GM18526 (cell line): ENCODE measurements around the gene WFDC10B.

Experiments used
- POLR2A ChIP-seq: IDR thresholded peaks from 3 replicates; pipeline ENCODE4 v1.6.1; 2011; ENCODE audit not compliant: insufficient read length; ENCODE audit errors: extremely low read depth

The WFDC10B gene

DNA sequence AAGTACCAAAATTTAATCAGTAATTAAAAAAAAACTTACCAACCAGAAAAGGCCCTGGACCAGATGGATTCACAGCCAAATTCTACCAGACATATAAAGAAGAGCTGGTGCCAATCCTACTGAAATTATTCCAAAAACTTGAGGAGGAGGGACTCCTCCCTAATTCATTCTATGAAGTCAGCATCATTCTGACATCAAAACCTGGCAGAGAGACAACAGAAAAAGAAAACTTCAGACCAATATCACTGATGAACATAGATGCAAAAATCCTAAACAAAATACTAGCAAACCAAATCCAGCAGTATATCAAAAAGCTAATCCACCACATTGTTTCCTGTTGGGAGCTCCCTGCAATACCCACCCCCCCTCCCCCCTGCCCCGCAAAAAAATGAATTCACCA is 34.7 kb downstream of the WFDC10B start, which contains the start of gene WFDC11:
WFDC11 (minus strand) TSS at position 101 of the 400 bp plus-strand sequence. CDS start 19,639 bp downstream, outside the sequence.
- TF ChIP-seq POLR2A: no peak

DNA sequence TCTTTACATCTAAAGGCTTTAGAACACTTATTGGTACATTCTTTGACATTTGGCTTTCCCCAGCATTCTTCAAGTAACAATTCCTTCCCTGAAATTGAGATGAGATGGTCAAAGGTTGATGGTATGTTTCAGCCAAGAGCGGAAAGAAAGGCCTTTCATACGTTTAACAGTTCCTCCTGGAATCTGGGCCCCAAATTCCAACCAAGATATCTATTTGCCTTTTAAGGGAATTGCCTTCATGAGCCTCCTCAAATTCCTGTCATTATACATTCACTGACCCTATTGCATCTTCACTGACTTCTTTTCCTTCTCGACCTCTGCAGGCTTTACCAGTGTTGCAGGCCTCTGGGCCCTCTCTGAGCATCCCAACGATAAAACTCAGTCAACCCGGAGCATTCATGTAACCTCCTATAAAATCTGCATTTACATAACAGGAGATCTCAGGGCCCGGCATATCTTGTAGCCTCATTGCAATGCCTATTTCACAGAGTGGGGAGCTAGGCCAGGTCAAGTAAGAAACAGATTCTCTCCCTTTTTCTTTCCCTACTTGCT is 55.4 kb downstream of the WFDC10B start:
- TF ChIP-seq POLR2A: no peak

DNA sequence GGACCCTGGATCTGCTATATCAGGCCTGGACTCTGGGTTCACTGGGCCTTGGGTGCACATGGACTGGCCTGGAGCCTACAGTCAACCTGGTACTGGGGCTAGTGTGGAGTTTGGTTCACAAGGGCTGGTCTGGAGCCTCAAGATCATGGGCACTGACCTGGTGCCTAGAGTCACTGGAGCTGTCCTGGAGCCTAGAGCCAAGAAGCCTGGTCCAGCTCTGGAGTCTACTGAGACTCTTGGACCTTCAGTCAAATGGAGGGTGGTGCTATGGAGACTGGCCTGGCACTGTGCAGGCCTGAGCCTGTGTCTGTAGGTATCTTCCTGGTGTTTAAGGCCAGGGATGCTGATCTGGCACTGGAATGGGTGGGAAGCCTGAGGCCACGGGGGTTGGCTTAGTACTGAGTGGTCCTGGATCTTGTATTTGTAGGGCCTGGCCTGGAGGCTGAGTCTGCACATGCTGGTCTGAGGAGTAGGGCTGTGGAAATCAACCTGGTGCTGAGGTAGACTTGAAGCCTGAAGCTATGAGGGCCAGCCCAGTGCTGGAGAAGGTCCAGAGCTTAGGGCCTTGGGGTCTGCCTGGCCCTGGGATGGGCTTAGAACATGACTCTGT is 57.3 kb downstream of the WFDC10B start:
- no peak for TF ChIP-seq POLR2A

DNA sequence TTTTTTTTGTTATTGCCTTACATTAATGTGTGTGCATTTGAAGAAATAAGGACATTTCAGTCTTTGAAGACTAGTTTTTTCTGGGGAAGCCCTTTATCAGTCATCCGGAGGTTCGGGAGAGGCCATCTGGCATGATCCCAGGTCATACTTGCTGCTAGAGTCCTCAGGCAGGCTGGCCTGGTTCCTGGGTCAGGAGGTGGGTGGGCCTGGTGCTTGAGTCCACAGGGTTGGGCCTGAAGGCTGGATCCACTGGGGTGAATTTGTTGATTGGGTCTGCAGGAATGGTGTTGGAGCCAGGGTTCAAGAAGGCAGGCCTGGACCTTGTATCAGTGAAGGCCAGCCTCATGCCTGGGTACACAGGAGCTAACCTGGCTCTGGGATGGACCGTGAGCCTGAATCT is 57.9 kb downstream of the WFDC10B start:
- no peak for TF ChIP-seq POLR2A

DNA sequence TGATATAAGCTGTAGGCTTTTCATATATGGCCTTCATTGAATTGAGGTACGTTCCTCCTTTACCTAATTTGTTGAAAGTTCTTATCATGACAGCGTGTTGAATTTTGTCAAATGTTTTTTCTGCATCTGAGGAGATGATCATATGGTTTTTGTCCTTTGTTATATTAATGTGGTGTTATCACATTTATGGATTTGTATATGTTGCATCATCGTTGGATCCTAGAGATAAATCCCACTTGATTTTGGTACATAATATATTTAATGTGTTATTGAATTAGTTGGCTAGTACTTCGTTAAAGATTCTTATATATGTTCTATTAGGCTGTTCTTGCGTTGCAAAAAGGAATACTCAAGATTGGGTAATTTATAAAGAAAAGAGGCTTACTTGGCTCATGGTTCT is 65.1 kb downstream of the WFDC10B start:
- TF ChIP-seq POLR2A: no peak

DNA sequence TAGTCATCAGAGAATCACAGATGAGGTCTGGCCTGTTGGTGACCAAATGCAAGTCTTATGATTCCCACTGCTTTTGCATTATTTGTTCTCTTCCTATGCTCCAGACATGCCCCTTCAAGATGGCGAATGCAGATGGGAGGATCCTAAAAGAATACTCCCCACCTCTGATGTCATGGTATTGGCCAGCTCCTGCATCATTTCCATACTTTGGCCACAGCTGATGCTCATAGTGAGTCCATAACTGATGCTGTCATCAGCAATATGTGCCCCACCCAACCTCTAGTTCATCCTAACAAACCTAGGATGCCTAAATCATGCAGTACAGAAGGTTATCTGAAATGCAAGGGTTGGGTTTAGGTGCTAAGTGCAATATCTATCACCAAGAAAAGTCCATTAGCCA is 68.3 kb downstream of the WFDC10B start:
- no peak for TF ChIP-seq POLR2A
